Activated naive CD4-positive, alpha-beta T cell treated with anti-CD3 and anti-CD28 coated beads, Interleukin-2, amount 10 ng/mL, durations not matched to agents 7 days and 5 days (primary cell): ENCODE measurements around the gene RIN3.
"Not testable (repeated sequence)": the region's sequence is repeated elsewhere in the genome, so short reads cannot be mapped to it uniquely, and the experiment has no call there.

Source experiments
- CTCF ChIA-PET: fragments of 350-600 bp; sonication (Branson Sonifier 250); formaldehyde crosslinking; loops from one replicate; lab custom pipeline; 2021; ENCODE audit warnings: antibody characterized with exemption; lab: Charles Lee
- DNase-seq: peaks from one replicate; pipeline ENCODE4 v3.0.0-alpha.2; 2020
- H3K27ac Mint-ChIP-seq: one replicate; pipeline ENCODE4 v1.8.0; 2021; ENCODE audit warnings: mild to moderate bottlenecking, moderate library complexity, mixed read lengths
- H3K27me3 Mint-ChIP-seq: one replicate; pipeline ENCODE4 v1.8.0; 2021; ENCODE audit warnings: mild to moderate bottlenecking, mixed read lengths
- H3K36me3 Mint-ChIP-seq: one replicate; pipeline ENCODE4 v1.8.0; 2021; ENCODE audit warnings: mixed read lengths
- H3K4me1 Mint-ChIP-seq: one replicate; pipeline ENCODE4 v1.8.0; 2021; ENCODE audit warnings: mixed read lengths
- H3K4me3 Mint-ChIP-seq: one replicate; pipeline ENCODE4 v1.8.0; 2021; ENCODE audit warnings: mild to moderate bottlenecking, moderate library complexity, mixed read lengths
- H3K9me3 Mint-ChIP-seq: one replicate; pipeline ENCODE4 v1.8.0; 2021; ENCODE audit warnings: mixed read lengths

RIN3 gene

GRCh38 chr14:92635031-92635430 is 121.5 kb downstream of the RIN3 start:
- CTCF ChIA-PET = no interaction called here
- H3K27me3 Mint-ChIP-seq = peaks cover 22% of the 10 kb centered on the region

GRCh38 chr14:92635896-92636295 is 122.3 kb downstream of the RIN3 start:
- Mint-ChIP-seq H3K4me3 (no peak overlapping the region), H3K27me3 (peaks cover 21% of the 10 kb centered on the region), H3K36me3 (no peaks in the 10 kb centered on the region), H3K4me1 (peaks cover 14% of the 10 kb centered on the region), H3K27ac (no peak overlapping the region), H3K9me3 (no peaks in the 10 kb centered on the region)
- CTCF ChIA-PET = no interaction called here
- DNase-seq = no peak

More at GRCh38 chr14:92635031-92635430, 121.5 kb downstream of the RIN3 start:
- DNase-seq = no peak
- Mint-ChIP-seq H3K9me3 (no peaks in the 10 kb centered on the region), H3K4me3 (no peak overlapping the region), H3K27ac (no peak overlapping the region), H3K4me1 (peaks cover 14% of the 10 kb centered on the region), H3K36me3 (no peaks in the 10 kb centered on the region)

- Mint-ChIP-seq H3K4me3 (no peak overlapping the region), H3K4me1 (peaks cover 15% of the 10 kb centered on the region), H3K36me3 (peaks cover 2% of the 10 kb centered on the region), H3K9me3 (no peaks in the 10 kb centered on the region), H3K27ac (no peak overlapping the region), H3K27me3 (peaks cover 18% of the 10 kb centered on the region)
- no peak for DNase-seq
- CTCF ChIA-PET = interaction anchor here (0.7 kb wide), 1 partner anchor 740 kb away, joined by 3 read pairs; no protein-coding TSS in a partner anchor
Observed at GRCh38 chr14:92637228-92637627, 123.6 kb downstream of the RIN3 start.

- H3K4me1 Mint-ChIP-seq = peaks cover 11% of the 10 kb centered on the region
- no peak overlapping the region for H3K4me3 Mint-ChIP-seq
- H3K9me3 Mint-ChIP-seq = no peaks in the 10 kb centered on the region
- peaks cover 13% of the 10 kb centered on the region for H3K27me3 Mint-ChIP-seq
- CTCF ChIA-PET = no interaction called here
- peaks cover 2% of the 10 kb centered on the region for H3K36me3 Mint-ChIP-seq
- no peak for DNase-seq
- no peak overlapping the region for H3K27ac Mint-ChIP-seq
Observed at GRCh38 chr14:92637864-92638263, 124.3 kb downstream of the RIN3 start.

GRCh38 chr14:92638266-92638665 is 124.7 kb downstream of the RIN3 start:
- DNase-seq = no peak
- CTCF ChIA-PET = interaction anchor here (1.3 kb wide), 1 partner anchor 23 kb away, joined by 3 read pairs; no protein-coding TSS in a partner anchor
- Mint-ChIP-seq H3K36me3 (peaks cover 2% of the 10 kb centered on the region), H3K27ac (no peak overlapping the region), H3K4me3 (no peak overlapping the region), H3K27me3 (peaks cover 9% of the 10 kb centered on the region), H3K4me1 (peaks cover 7% of the 10 kb centered on the region), H3K9me3 (no peaks in the 10 kb centered on the region)

GRCh38 chr14:92638904-92639303 is 125.3 kb downstream of the RIN3 start:
- CTCF ChIA-PET = interaction anchor here (1.3 kb wide), 1 partner anchor 23 kb away, joined by 3 read pairs; no protein-coding TSS in a partner anchor
- Mint-ChIP-seq H3K27ac (no peak overlapping the region), H3K9me3 (no peaks in the 10 kb centered on the region), H3K4me1 (peaks cover 3% of the 10 kb centered on the region), H3K4me3 (no peak overlapping the region), H3K27me3 (peaks cover 6% of the 10 kb centered on the region), H3K36me3 (peaks cover 2% of the 10 kb centered on the region)
- no peak for DNase-seq

GRCh38 chr14:92639472-92640117 is 126.0 kb downstream of the RIN3 start:
- not testable (repeated sequence) for H3K9me3 Mint-ChIP-seq, H3K27me3 Mint-ChIP-seq, DNase-seq, H3K27ac Mint-ChIP-seq, H3K36me3 Mint-ChIP-seq, H3K4me1 Mint-ChIP-seq, H3K4me3 Mint-ChIP-seq
- CTCF ChIA-PET = interaction anchor here (1.3 kb wide), 1 partner anchor 24 kb away, joined by 3 read pairs; no protein-coding TSS in a partner anchor

- CTCF ChIA-PET = no interaction called here
- Mint-ChIP-seq H3K36me3 (peaks cover 19% of the 10 kb centered on the region), H3K4me1 (peaks cover 18% of the 10 kb centered on the region), H3K27me3 (peaks cover 6% of the 10 kb centered on the region), H3K4me3 (no peak overlapping the region), H3K27ac (no peak overlapping the region), H3K9me3 (peaks cover 12% of the 10 kb centered on the region)
- no peak for DNase-seq
Observed at GRCh38 chr14:92641306-92641705, 127.7 kb downstream of the RIN3 start.

GRCh38 chr14:92644171-92644969 is 130.8 kb downstream of the RIN3 start:
- Mint-ChIP-seq H3K27ac (peak overlapping the region; percentile 68), H3K36me3 (peaks cover 19% of the 10 kb centered on the region), H3K9me3 (peaks cover 12% of the 10 kb centered on the region), H3K4me3 (no peak overlapping the region), H3K4me1 (peaks cover 46% of the 10 kb centered on the region), H3K27me3 (peaks cover 1% of the 10 kb centered on the region)
- DNase-seq = no peak
- CTCF ChIA-PET = interaction anchor here (1.2 kb wide), 1 partner anchor 31 kb away, joined by 3 read pairs; no protein-coding TSS in a partner anchor

- DNase-seq = no peak
- CTCF ChIA-PET = interaction anchor here (1.2 kb wide), 1 partner anchor 32 kb away, joined by 3 read pairs; no protein-coding TSS in a partner anchor
- Mint-ChIP-seq H3K27ac (peak overlapping the region; percentile 68), H3K4me3 (no peak overlapping the region), H3K4me1 (peaks cover 53% of the 10 kb centered on the region), H3K36me3 (peaks cover 19% of the 10 kb centered on the region), H3K9me3 (peaks cover 12% of the 10 kb centered on the region), H3K27me3 (no peaks in the 10 kb centered on the region)
Observed at GRCh38 chr14:92644970-92645515, 131.5 kb downstream of the RIN3 start.

GRCh38 chr14:92645841-92646478 is 132.4 kb downstream of the RIN3 start:
- CTCF ChIA-PET = no interaction called here
- peaks cover 19% of the 10 kb centered on the region for H3K36me3 Mint-ChIP-seq
- DNase-seq = no peak
- H3K4me3 Mint-ChIP-seq = no peak overlapping the region
- peaks cover 12% of the 10 kb centered on the region for H3K9me3 Mint-ChIP-seq
- H3K4me1 Mint-ChIP-seq = peaks cover 62% of the 10 kb centered on the region
- no peaks in the 10 kb centered on the region for H3K27me3 Mint-ChIP-seq
- H3K27ac Mint-ChIP-seq = peak overlapping the region; percentile 89

GRCh38 chr14:92646952-92647796 is 133.6 kb downstream of the RIN3 start:
- peaks cover 12% of the 10 kb centered on the region for H3K9me3 Mint-ChIP-seq
- no peaks in the 10 kb centered on the region for H3K27me3 Mint-ChIP-seq
- peak overlapping the region; percentile 89 for H3K27ac Mint-ChIP-seq
- CTCF ChIA-PET = no interaction called here
- H3K4me1 Mint-ChIP-seq = peaks cover 64% of the 10 kb centered on the region
- peak overlapping the region; percentile 25 for H3K4me3 Mint-ChIP-seq
- DNase-seq = no peak
- H3K36me3 Mint-ChIP-seq = peaks cover 21% of the 10 kb centered on the region

GRCh38 chr14:92647797-92648279 is 134.3 kb downstream of the RIN3 start:
- H3K4me1 Mint-ChIP-seq = peaks cover 64% of the 10 kb centered on the region
- DNase-seq = no peak
- peaks cover 27% of the 10 kb centered on the region for H3K36me3 Mint-ChIP-seq
- CTCF ChIA-PET = no interaction called here
- no peak overlapping the region for H3K4me3 Mint-ChIP-seq
- H3K9me3 Mint-ChIP-seq = peaks cover 12% of the 10 kb centered on the region
- H3K27me3 Mint-ChIP-seq = no peaks in the 10 kb centered on the region
- H3K27ac Mint-ChIP-seq = peak overlapping the region; percentile 71
